ENCODE measurements around the gene TGFA.
A peak's percentile ranks its signal among the peaks of the same experiment; 100 is the strongest.
"Not testable (repeated sequence)": the region's sequence is repeated elsewhere in the genome, so short reads cannot be mapped to it uniquely, and the experiment has no call there.

TGFA gene

GRCh38 chr2:70498054-70498453 is 55.6 kb downstream of the TGFA start:
- DNase-seq (ENCODE audit: low read depth): peak; percentile 4

GRCh38 chr2:70496819-70497218 is 56.8 kb downstream of the TGFA start:
- DNase-seq (ENCODE audit: low read depth): no peak

- DNase-seq (ENCODE audit: low read depth): no peak
Measured at GRCh38 chr2:70494293-70494886, 59.2 kb downstream of the TGFA start.

- no peak for DNase-seq (ENCODE audit: low read depth)
Measured at GRCh38 chr2:70490381-70490780, 63.2 kb downstream of the TGFA start.

- DNase-seq (ENCODE audit: low read depth): no peak
Measured at GRCh38 chr2:70489165-70489564, 64.5 kb downstream of the TGFA start.

GRCh38 chr2:70484086-70484485 is 69.5 kb downstream of the TGFA start:
- no peak for DNase-seq (ENCODE audit: low read depth)

- DNase-seq (ENCODE audit: low read depth): no peak
Measured at GRCh38 chr2:70482401-70482800, 71.2 kb downstream of the TGFA start.

- no peak for DNase-seq (ENCODE audit: low read depth)
Measured at GRCh38 chr2:70480468-70480867, 73.2 kb downstream of the TGFA start.

GRCh38 chr2:70479816-70480215 is 73.8 kb downstream of the TGFA start:
- no peak for DNase-seq (ENCODE audit: low read depth)

- no peak for DNase-seq (ENCODE audit: low read depth)
Measured at GRCh38 chr2:70477441-70477844, 76.2 kb downstream of the TGFA start.

GRCh38 chr2:70475266-70475665 is 78.4 kb downstream of the TGFA start:
- DNase-seq (ENCODE audit: low read depth): no peak

- DNase-seq (ENCODE audit: low read depth): no peak
Measured at GRCh38 chr2:70474256-70474848, 79.3 kb downstream of the TGFA start.

GRCh38 chr2:70473101-70473722 is 80.4 kb downstream of the TGFA start:
- no peak for DNase-seq (ENCODE audit: low read depth)

GRCh38 chr2:70472221-70472890 is 81.3 kb downstream of the TGFA start:
- no peak for DNase-seq (ENCODE audit: low read depth)

GRCh38 chr2:70471129-70471528 is 82.5 kb downstream of the TGFA start:
- no peak for DNase-seq (ENCODE audit: low read depth)

- no peak for DNase-seq (ENCODE audit: low read depth)
Measured at GRCh38 chr2:70469961-70470360, 83.7 kb downstream of the TGFA start.

- DNase-seq (ENCODE audit: low read depth): no peak
Measured at GRCh38 chr2:70469435-70469834, 84.2 kb downstream of the TGFA start.

GRCh38 chr2:70468878-70469277 is 84.7 kb downstream of the TGFA start:
- DNase-seq (ENCODE audit: low read depth): no peak

GRCh38 chr2:70467831-70468779 is 85.5 kb downstream of the TGFA start:
- DNase-seq (ENCODE audit: low read depth): no peak

- DNase-seq (ENCODE audit: low read depth): no peak
Measured at GRCh38 chr2:70467237-70467636, 86.4 kb downstream of the TGFA start.

- not testable (repeated sequence) for DNase-seq (ENCODE audit: low read depth)
Measured at GRCh38 chr2:70466647-70467046, 87.0 kb downstream of the TGFA start.

GRCh38 chr2:70463997-70464396 is 89.6 kb downstream of the TGFA start:
- DNase-seq (ENCODE audit: low read depth): no peak

Measured in iris pigment epithelial cell (primary cell).